Sigmoid colon (tissue), 7 donors: ENCODE measurements around the gene MAST4. TPM values are rescaled to one million over a fixed set of nuclear protein-coding genes. Genes with fewer than 3 reads are reported as not detected.

Experiments
- DNase-seq: peaks from one replicate; pipeline ENCODE4 v3.0.0-alpha.2; 2019
- H3K27ac ChIP-seq, 4 donors: fragments of 200-600 bp; sonication (generic); one replicate each; pipeline ENCODE4 v1.5.1; 2016 to 2019; ENCODE audit warnings: mild to moderate bottlenecking in 1 of 4
- H3K27me3 ChIP-seq, 3 donors: fragments of 200-600 bp; sonication (generic); one replicate each; pipeline ENCODE4 v1.5.1; 2019; ENCODE audit warnings: mild to moderate bottlenecking in 1 of 3
- H3K36me3 ChIP-seq, 4 donors: fragments of 200-600 bp; sonication (generic); one replicate each; pipeline ENCODE4 v1.5.1; 2016 to 2019
- H3K4me1 ChIP-seq, 4 donors: fragments of 200-600 bp; sonication (generic); one replicate each; pipeline ENCODE4 v1.5.1; 2017 to 2019
- H3K4me3 ChIP-seq, 4 donors: fragments of 200-600 bp; sonication (generic); one replicate each; pipeline ENCODE4 v1.5.1; 2017 to 2019; ENCODE audit warnings: mild to moderate bottlenecking in 2 of 4, moderate library complexity in 1 of 4
- H3K9me3 ChIP-seq, 4 donors: fragments of 200-600 bp in 3 of 4; sonication (generic) in 3 of 4; one replicate each; pipeline versions ENCODE4 v1.5.1 to v1.6.1; 2013 to 2019
- EP300 ChIP-seq, 4 donors: sonication (generic); formaldehyde crosslinking; IDR thresholded peaks; one replicate each; pipeline ENCODE4 v1.6.1; 2017; ENCODE audit warnings: antibody characterized with exemption in 4 of 4
- POLR2A ChIP-seq, 2 donors: fragments of 450-650 bp; IDR thresholded peaks; one replicate each; pipeline ENCODE4 v1.6.1; 2016; ENCODE audit warnings: antibody characterized with exemption in 2 of 2, mild to moderate bottlenecking in 2 of 2, moderate library complexity in 2 of 2
- POLR2AphosphoS5 ChIP-seq, 4 donors: sonication (generic); formaldehyde crosslinking; IDR thresholded peaks; one replicate each; pipeline ENCODE4 v1.6.1; 2017; ENCODE audit warnings: antibody characterized with exemption in 4 of 4
- WGBS, 2 donors: extraction: QIAGEN DNeasy Blood & Tissue Kit; methylation state at CpG; one replicate each; pipeline ENCODE4 v1.1.7; 2013; 5-methylcytosine and 5-hydroxymethylcytosine counted together
- intact Hi-C: fragments of 100-400 bp; cut with DNase I; formaldehyde crosslinking; loops from one replicate; pipeline ENCODE4 v1.15.1; 2023
- polyA plus RNA-seq, 3 donors: library from polyadenylated mRNA; stranded (reverse); fragments of 200-250 nt; gene quantifications; one replicate each; pipeline ENCODE4 v1.2.3, GENCODE V29; 2013
- total RNA-seq, 4 donors: library from RNA; depleted of rRNA; stranded (reverse); fragments of >200 nt; gene quantifications; one replicate each; pipeline ENCODE4 v1.1.0, GENCODE V29; 2016
- TF ChIP-seq, protein P1 (sequence below), 4 experiments: fragments of 450-650 bp in 3 of 4; fragments of 200-600 bp in 1 of 4; IDR thresholded peaks; one replicate each; pipeline ENCODE4 v1.5.1; 2016 to 2019; ENCODE audit warnings: antibody characterized with exemption in 4 of 4, mild to moderate bottlenecking in 3 of 4, moderate library complexity in 2 of 4
- donor health status: healthy with polysubstance abuse.
- donor health status: Bipolar disorder and iron deficiency.
- donor health status: healthy.

The MAST4 gene
- total and polyA plus RNA-seq, 7 donors: 1.6 to 30.7 (median 15.7) TPM

DNA sequence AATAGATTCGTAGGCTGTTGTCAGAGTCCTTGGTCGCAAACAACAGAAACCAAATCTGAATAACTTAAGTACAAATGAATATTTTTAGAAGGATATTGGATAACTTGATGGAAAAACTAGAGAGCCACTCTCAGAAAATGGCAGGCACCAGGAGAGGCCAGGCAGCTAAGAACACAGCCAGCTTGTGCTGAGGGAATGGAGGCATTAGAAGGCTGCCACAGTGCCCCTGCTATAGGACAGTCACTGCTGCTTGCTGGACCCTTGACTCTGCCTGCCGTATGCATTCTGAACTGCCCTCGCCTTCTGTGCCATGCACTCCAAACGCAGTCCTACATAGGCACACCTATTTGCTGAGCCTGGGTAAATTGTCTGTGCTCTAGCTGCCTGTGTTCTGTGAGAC lies 78.6 kb downstream of the MAST4 start:
- intact Hi-C loops: no loop called here
- H3K27me3 ChIP-seq: no peaks in the 10 kb centered on the region
- no peaks in the 10 kb centered on the region for H3K9me3 ChIP-seq
- H3K27ac ChIP-seq: no peak overlapping the region
- TF ChIP-seq EP300 (IDR thresholded peaks at IDR 0.05) (no peak), POLR2A (IDR thresholded peaks at IDR 0.05) (no peak)
- TF ChIP-seq, protein P1, sequence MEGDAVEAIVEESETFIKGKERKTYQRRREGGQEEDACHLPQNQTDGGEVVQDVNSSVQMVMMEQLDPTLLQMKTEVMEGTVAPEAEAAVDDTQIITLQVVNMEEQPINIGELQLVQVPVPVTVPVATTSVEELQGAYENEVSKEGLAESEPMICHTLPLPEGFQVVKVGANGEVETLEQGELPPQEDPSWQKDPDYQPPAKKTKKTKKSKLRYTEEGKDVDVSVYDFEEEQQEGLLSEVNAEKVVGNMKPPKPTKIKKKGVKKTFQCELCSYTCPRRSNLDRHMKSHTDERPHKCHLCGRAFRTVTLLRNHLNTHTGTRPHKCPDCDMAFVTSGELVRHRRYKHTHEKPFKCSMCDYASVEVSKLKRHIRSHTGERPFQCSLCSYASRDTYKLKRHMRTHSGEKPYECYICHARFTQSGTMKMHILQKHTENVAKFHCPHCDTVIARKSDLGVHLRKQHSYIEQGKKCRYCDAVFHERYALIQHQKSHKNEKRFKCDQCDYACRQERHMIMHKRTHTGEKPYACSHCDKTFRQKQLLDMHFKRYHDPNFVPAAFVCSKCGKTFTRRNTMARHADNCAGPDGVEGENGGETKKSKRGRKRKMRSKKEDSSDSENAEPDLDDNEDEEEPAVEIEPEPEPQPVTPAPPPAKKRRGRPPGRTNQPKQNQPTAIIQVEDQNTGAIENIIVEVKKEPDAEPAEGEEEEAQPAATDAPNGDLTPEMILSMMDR (IDR thresholded peaks at IDR 0.05): no peak
- no peaks in the 10 kb centered on the region for H3K36me3 ChIP-seq
- H3K4me1 ChIP-seq: peaks cover 0 to 18% (median 7%) of the 10 kb centered on the region in 4 donors
- no peak overlapping the region for H3K4me3 ChIP-seq
- WGBS, 2 donors: 88 to 94% methylated on average over 5 of the region's 5 CpGs
- no peak for DNase-seq

DNA sequence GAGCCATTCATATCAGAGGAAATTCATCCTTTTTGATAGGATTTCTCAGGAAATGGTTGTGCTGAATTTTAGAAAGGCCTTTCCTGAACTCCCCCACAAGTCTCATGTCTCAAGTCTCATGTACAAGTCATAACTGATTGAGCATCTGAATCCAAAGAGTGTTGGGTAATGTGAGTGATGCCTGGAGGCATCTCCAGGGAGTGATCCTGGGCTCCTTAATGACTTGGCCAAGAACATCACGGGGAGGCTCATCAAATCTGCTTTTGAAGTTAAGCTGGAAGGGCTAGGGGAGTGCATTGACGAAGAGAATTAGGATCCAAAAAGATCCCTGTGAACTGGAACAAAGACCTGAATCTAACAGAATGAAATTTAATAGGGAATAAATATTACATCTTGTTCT lies 79.2 kb downstream of the MAST4 start:
- WGBS, 2 donors: 92 to 94% methylated on average over 2 of the region's 2 CpGs
- DNase-seq: no peak
- TF ChIP-seq, protein P1 (IDR thresholded peaks at IDR 0.05): no peak
- TF ChIP-seq EP300 (IDR thresholded peaks at IDR 0.05) (no peak), POLR2A (IDR thresholded peaks at IDR 0.05) (no peak), POLR2AphosphoS5 (IDR thresholded peaks at IDR 0.05) (no peak)
- no peak overlapping the region for H3K4me3 ChIP-seq
- H3K27ac ChIP-seq: no peak overlapping the region
- H3K4me1 ChIP-seq: peaks cover 0 to 18% (median 7%) of the 10 kb centered on the region in 4 donors
- H3K9me3 ChIP-seq: no peaks in the 10 kb centered on the region
- no peaks in the 10 kb centered on the region for H3K27me3 ChIP-seq
- H3K36me3 ChIP-seq: no peaks in the 10 kb centered on the region
- intact Hi-C loops: no loop called here

DNA sequence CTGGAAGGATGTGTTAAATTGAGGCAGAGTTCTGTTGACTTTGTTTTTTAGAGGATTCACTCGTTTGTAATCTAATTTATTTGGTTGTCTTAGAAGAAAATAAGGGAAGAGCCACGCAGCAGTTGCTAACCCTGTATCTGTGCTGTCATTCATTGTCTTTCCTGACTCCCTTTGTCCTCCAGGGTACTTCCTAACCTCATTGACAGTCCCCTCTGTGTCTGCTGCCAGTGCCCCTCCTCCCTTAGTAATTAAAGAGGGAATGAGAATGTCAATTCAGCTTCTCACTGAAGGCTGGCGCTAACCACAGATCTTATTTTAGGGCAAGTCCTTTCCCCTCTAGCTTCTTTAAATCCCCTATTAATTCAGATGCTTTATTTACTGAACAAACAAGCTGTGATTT lies 84.0 kb downstream of the MAST4 start:
- Histone ChIP-seq H3K27me3 (no peaks in the 10 kb centered on the region), H3K4me1 (peaks cover 0 to 15% (median 6%) of the 10 kb centered on the region in 4 donors), H3K36me3 (no peaks in the 10 kb centered on the region), H3K9me3 (no peaks in the 10 kb centered on the region), H3K4me3 (no peak overlapping the region), H3K27ac (no peak overlapping the region)
- TF ChIP-seq, protein P1 (IDR thresholded peaks at IDR 0.05): no peak
- TF ChIP-seq EP300 (IDR thresholded peaks at IDR 0.05) (no peak), POLR2AphosphoS5 (IDR thresholded peaks at IDR 0.05) (no peak), POLR2A (IDR thresholded peaks at IDR 0.05) (no peak)
- no peak for DNase-seq
- intact Hi-C loops: no loop called here
- WGBS, 2 donors: 72 to 74% methylated on average over 3 of the region's 3 CpGs

DNA sequence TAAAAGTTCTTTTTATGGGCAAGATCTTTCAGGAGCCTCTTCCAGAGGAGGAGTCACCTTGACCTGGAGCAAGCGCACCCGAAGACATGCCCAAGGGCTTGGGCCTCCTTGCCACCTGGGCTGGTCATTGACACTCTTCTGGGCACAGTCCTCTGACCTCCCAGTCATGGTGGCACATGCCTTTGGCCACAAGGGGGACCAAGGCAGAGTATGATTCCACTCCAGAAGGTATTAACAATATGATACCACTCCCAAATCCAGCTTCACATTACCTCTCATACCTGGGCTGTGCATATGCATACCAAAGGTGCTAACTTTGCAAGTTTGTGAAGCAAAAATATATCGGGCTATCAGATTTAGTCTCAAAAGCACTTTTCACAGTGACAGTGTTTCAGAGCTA lies 84.6 kb downstream of the MAST4 start:
- peaks cover 0 to 15% (median 6%) of the 10 kb centered on the region in 4 donors for H3K4me1 ChIP-seq
- TF ChIP-seq EP300 (IDR thresholded peaks at IDR 0.05) (no peak), POLR2AphosphoS5 (IDR thresholded peaks at IDR 0.05) (no peak)
- no peak overlapping the region for H3K27ac ChIP-seq
- intact Hi-C loops: no loop called here
- no peaks in the 10 kb centered on the region for H3K9me3 ChIP-seq
- no peaks in the 10 kb centered on the region for H3K36me3 ChIP-seq
- H3K4me3 ChIP-seq: no peak overlapping the region
- no peaks in the 10 kb centered on the region for H3K27me3 ChIP-seq
- no peak for DNase-seq
- WGBS, 2 donors: 95 to 97% methylated on average over 3 of the region's 3 CpGs

DNA sequence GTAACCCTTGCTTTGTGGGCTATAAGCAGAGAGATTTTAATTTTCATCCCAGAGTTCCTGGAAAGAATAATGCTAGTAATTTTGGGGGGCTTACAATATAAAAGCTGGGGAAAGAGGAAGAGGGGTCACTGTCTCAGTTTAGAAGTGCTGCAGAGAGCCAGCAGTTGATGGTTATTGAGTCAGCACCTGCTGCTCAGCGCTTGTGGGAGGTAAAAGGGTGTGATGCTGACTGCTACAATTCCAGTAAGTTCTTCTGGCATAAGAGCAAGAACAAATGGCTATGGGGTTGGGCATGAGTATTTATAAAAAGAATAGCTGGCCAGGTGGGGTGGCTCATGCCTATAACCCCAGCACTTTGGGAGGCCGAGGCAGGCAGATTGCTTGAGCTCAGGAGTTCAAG lies 88.5 kb downstream of the MAST4 start:
- no peak overlapping the region for H3K4me3 ChIP-seq
- H3K9me3 ChIP-seq: no peaks in the 10 kb centered on the region
- H3K27ac ChIP-seq: no peak overlapping the region
- WGBS, 2 donors: 59 to 89% methylated on average over 2 of the region's 2 CpGs
- H3K36me3 ChIP-seq: no peaks in the 10 kb centered on the region
- intact Hi-C loops: no loop called here
- TF ChIP-seq POLR2AphosphoS5 (IDR thresholded peaks at IDR 0.05): no peak
- no peak for TF ChIP-seq EP300 (IDR thresholded peaks at IDR 0.05)
- no peak for TF ChIP-seq POLR2A (IDR thresholded peaks at IDR 0.05)
- no peaks in the 10 kb centered on the region for H3K4me1 ChIP-seq
- no peak for DNase-seq
- H3K27me3 ChIP-seq: no peaks in the 10 kb centered on the region

DNA sequence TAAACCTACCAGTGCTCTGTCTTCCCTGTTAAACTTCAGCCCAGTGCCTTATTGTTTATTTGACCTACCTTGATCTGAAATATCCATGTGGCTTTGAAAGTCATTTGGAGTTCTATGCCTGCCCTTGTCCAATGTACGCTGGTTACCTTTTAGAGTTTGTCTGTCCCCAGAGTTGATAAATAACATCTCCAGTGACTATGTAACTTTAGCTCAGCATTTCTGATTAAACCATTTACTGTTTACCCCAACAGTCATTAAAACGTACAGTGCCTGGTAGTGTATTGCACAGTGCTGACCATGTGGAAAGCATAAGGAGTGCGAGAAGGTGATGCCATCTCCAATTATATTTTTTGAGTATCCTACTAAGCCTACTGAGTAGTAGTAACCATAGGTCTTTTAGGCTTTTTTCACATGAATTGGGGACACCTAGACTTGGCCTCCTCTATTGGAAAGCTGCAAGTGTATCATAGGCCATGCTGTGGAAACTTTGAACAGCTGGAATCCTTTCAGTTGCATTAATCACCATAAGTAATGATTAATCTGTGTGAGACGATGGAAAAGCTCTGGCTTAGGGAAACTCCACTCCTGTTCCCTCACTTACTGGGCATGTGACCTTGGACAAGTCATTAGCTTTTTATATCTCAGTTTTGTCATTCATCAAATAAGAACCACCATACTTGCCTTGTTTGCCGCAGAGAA lies 93.5 kb downstream of the MAST4 start:
- Histone ChIP-seq H3K9me3 (no peaks in the 10 kb centered on the region), H3K27me3 (no peaks in the 10 kb centered on the region), H3K4me3 (no peak overlapping the region), H3K27ac (no peak overlapping the region), H3K36me3 (no peaks in the 10 kb centered on the region), H3K4me1 (no peaks in the 10 kb centered on the region)
- TF ChIP-seq EP300 (IDR thresholded peaks at IDR 0.05) (no peak), POLR2AphosphoS5 (IDR thresholded peaks at IDR 0.05) (no peak), POLR2A (IDR thresholded peaks at IDR 0.05) (no peak)
- TF ChIP-seq, protein P1 (IDR thresholded peaks at IDR 0.05): no peak
- 73 to 84% methylated on average over 5 of the region's 5 CpGs for WGBS, 2 donors
- no peak for DNase-seq
- intact Hi-C loops: no loop called here
